ENCODE results near the gene SEMA6A. TPM values are rescaled to one million over a fixed set of nuclear protein-coding genes. Genes with fewer than 3 reads are reported as not detected.

Gene SEMA6A
- polyA plus RNA-seq, 2 of the 4 experiments (the other 2 are of a cell fraction) = 0.01 TPM; not detected in 1

GRCh38 chr5:116475338-116475737 lies 99.3 kb downstream of the SEMA6A start:
- H3K4me1 ChIP-seq = no peaks in the 10 kb centered on the region
- POLR2A ChIA-PET = no interaction called here
- no peak overlapping the region for H3K4me2 ChIP-seq
- peaks cover 8% of the 10 kb centered on the region; the same call in 2 of the 3 replicates for H3K9me3 ChIP-seq
- no peak overlapping the region for H3K4me3 ChIP-seq
- WGBS (ENCODE audit: missing lambda C conversion rate) = 28% methylated on average over 5 of the region's 5 CpGs
- TF ChIP-seq SMC3 (IDR thresholded peaks at IDR 0.05) = no peak
- TF ChIP-seq FOXS1 (CRISPR knock-in tag; IDR thresholded peaks at IDR 0.05) = no peak
- TF ChIP-seq EP300 (IDR thresholded peaks at IDR 0.05) = no peak
- TF ChIP-seq CEBPB (IDR thresholded peaks at IDR 0.05) = no peak
- TF ChIP-seq NFE2L2 (conservative IDR thresholded peaks at IDR 0.05; ENCODE audit: low read length) = no peak
- no peak for TF ChIP-seq NPAS2 (CRISPR knock-in tag; IDR thresholded peaks at IDR 0.05; ENCODE audit: borderline replicate concordance)
- no peak for DNase-seq (ENCODE audit: low read depth in 1 of 2, low spot score in 1 of 2)
- no peak for FAIRE-seq
- CTCF ChIA-PET = interaction anchor here (1.5 kb wide), 1 partner anchor 59 kb away, joined by 3 read pairs; no protein-coding TSS in a partner anchor
- no peak for ATAC-seq
- H3K27ac ChIP-seq = no peak overlapping the region

GRCh38 chr5:116473706-116474105 lies 100.9 kb downstream of the SEMA6A start:
- no peak for TF ChIP-seq RAD21 (conservative IDR thresholded peaks at IDR 0.05 in 1 of 2, IDR thresholded peaks at IDR 0.05 in 1 of 2)
- TF ChIP-seq JUNB (IDR thresholded peaks at IDR 0.05) = no peak
- POLR2A ChIA-PET = no interaction called here
- FAIRE-seq (no peak), ATAC-seq (no peak), DNase-seq (ENCODE audit: low read depth in 1 of 2, low spot score in 1 of 2) (no peak)
- Histone ChIP-seq H3K4me3 (no peak overlapping the region), H3K9me3 (peaks cover 8% of the 10 kb centered on the region; the same call in 2 of the 3 replicates), H3K27ac (no peak overlapping the region), H3K4me2 (no peak overlapping the region), H3K4me1 (no peaks in the 10 kb centered on the region)
- CTCF ChIA-PET = no interaction called here
- WGBS (ENCODE audit: missing lambda C conversion rate) = 29% methylated on average over 4 of the region's 5 CpGs

DNA sequence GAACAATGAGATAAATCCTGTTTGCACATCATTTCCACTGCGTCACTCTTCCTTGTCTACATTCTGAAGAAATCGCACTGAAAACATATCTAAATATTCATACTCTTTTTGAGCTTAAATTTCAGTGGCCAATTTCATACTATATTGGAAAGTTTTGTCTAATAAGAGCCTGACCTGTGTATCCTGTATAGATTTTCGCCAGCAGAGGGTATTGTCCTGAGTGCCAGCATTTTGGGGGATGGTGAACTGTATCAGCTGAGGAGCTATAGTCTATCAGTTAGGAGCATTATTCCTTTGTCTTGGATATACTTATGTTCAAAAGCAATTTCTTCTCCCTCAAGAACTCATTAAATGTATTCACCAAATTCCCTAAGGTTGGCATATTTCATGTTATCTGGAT lies 102.3 kb downstream of the SEMA6A start:
- Histone ChIP-seq H3K9me3 (peaks cover 7% of the 10 kb centered on the region; the same call in 2 of the 3 replicates), H3K27ac (no peak overlapping the region), H3K4me2 (no peak overlapping the region), H3K4me3 (no peak overlapping the region), H3K4me1 (no peaks in the 10 kb centered on the region)
- TF ChIP-seq EHMT2 (IDR thresholded peaks at IDR 0.05; ENCODE audit: low read depth) (no peak), FOSB (CRISPR knock-in tag; IDR thresholded peaks at IDR 0.05) (no peak), ZSCAN20 (CRISPR knock-in tag; IDR thresholded peaks at IDR 0.05) (no peak), RFX5 (IDR thresholded peaks at IDR 0.05) (no peak), GATA3 (IDR thresholded peaks at IDR 0.05; ENCODE audit: borderline replicate concordance) (no peak), HEYL (CRISPR knock-in tag; IDR thresholded peaks at IDR 0.05) (no peak), RNF2 (IDR thresholded peaks at IDR 0.05; ENCODE audit: borderline replicate concordance, low read depth) (no peak), ZFP36 (IDR thresholded peaks at IDR 0.05; ENCODE audit: borderline replicate concordance, partially characterized antibody) (no peak), TP53 (CRISPR knock-in tag; IDR thresholded peaks at IDR 0.05) (no peak), MAX (IDR thresholded peaks at IDR 0.05) (no peak), POLR2AphosphoS2 (conservative IDR thresholded peaks at IDR 0.05; ENCODE audit: low read length) (no peak), HOXA7 (CRISPR knock-in tag; IDR thresholded peaks at IDR 0.05) (no peak), EP300 (IDR thresholded peaks at IDR 0.05) (no peak), KDM1A (IDR thresholded peaks at IDR 0.05; ENCODE audit: low read depth) (no peak)
- TF ChIP-seq, protein P1, sequence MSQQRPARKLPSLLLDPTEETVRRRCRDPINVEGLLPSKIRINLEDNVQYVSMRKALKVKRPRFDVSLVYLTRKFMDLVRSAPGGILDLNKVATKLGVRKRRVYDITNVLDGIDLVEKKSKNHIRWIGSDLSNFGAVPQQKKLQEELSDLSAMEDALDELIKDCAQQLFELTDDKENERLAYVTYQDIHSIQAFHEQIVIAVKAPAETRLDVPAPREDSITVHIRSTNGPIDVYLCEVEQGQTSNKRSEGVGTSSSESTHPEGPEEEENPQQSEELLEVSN (IDR thresholded peaks at IDR 0.05; ENCODE audit: borderline replicate concordance, low read depth) = no peak
- TF ChIP-seq, protein P2, sequence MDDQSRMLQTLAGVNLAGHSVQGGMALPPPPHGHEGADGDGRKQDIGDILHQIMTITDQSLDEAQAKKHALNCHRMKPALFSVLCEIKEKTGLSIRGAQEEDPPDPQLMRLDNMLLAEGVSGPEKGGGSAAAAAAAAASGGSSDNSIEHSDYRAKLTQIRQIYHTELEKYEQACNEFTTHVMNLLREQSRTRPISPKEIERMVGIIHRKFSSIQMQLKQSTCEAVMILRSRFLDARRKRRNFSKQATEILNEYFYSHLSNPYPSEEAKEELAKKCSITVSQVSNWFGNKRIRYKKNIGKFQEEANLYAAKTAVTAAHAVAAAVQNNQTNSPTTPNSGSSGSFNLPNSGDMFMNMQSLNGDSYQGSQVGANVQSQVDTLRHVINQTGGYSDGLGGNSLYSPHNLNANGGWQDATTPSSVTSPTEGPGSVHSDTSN (IDR thresholded peaks at IDR 0.05) = no peak
- TF ChIP-seq, protein P3, sequence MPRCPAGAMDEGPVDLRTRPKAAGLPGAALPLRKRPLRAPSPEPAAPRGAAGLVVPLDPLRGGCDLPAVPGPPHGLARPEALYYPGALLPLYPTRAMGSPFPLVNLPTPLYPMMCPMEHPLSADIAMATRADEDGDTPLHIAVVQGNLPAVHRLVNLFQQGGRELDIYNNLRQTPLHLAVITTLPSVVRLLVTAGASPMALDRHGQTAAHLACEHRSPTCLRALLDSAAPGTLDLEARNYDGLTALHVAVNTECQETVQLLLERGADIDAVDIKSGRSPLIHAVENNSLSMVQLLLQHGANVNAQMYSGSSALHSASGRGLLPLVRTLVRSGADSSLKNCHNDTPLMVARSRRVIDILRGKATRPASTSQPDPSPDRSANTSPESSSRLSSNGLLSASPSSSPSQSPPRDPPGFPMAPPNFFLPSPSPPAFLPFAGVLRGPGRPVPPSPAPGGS (IDR thresholded peaks at IDR 0.05) = no peak
- FAIRE-seq (no peak), ATAC-seq (0 out of 6 replicates have a peak, but pooled peaks of 1 of the 2 experiments have one; percentile 51), DNase-seq (ENCODE audit: low read depth in 1 of 2, low spot score in 1 of 2) (no peak)
- ChIA-PET CTCF (no interaction called here), POLR2A (no interaction called here)
- WGBS (ENCODE audit: missing lambda C conversion rate) = 46% methylated on average over 3 of the region's 3 CpGs

Data from A549 (cell line).